Spleen (tissue), 11 donors: Measurements from ENCODE around the gene CGNL1. TPM values are rescaled to one million over a fixed set of nuclear protein-coding genes. Genes with fewer than 3 reads are reported as not detected.

ENCODE experiments used
- DNase-seq: peaks from one replicate; pipeline ENCODE4 v3.0.0-alpha.2; 2020
- H3K27ac ChIP-seq, 8 donors: fragments of 200-600 bp; sonication (generic) in 7 of 8; 1 replicate in 4 of 8; 2 replicates in 4 of 8; pipeline versions ENCODE4 v1.5.0 to v1.8.0; 2016 to 2021; ENCODE audit warnings: inconsistent platforms in 4 of 8, mild to moderate bottlenecking in 4 of 8, moderate library complexity in 1 of 8
- H3K27me3 ChIP-seq, 7 donors: fragments of 200-600 bp; sonication (generic) in 6 of 7; replicated peaks in 1 of 7; 1 replicate in 4 of 7; 2 replicates in 3 of 7; pipeline versions ENCODE4 v1.5.0 to v1.8.0; 2016 to 2021; ENCODE audit warnings: inconsistent platforms in 3 of 7, mild to moderate bottlenecking in 1 of 7
- H3K36me3 ChIP-seq, 6 donors: fragments of 200-600 bp; sonication (generic) in 5 of 6; 1 replicate in 4 of 6; 2 replicates in 2 of 6; pipeline versions ENCODE4 v1.5.0 to v1.8.0; 2016 to 2021; ENCODE audit warnings: inconsistent platforms in 2 of 6
- H3K4me1 ChIP-seq, 6 donors: fragments of 200-600 bp; sonication (generic) in 5 of 6; 1 replicate in 3 of 6; 2 replicates in 3 of 6; pipeline versions ENCODE4 v1.5.0 to v1.8.0; 2016 to 2021; ENCODE audit warnings: inconsistent platforms in 3 of 6
- H3K4me3 ChIP-seq, 8 donors: fragments of 200-600 bp; sonication (generic) in 7 of 8; 1 replicate in 4 of 8; 2 replicates in 4 of 8; pipeline versions ENCODE4 v1.5.0 to v1.8.0; 2016 to 2021; ENCODE audit warnings: inconsistent platforms in 4 of 8, mild to moderate bottlenecking in 4 of 8, moderate library complexity in 2 of 8
- H3K9me3 ChIP-seq, 8 donors: fragments of 200-600 bp; sonication (generic) in 7 of 8; 1 replicate in 4 of 8; 2 replicates in 4 of 8; pipeline versions ENCODE4 v1.5.0 to v1.8.0; 2016 to 2021; ENCODE audit warnings: inconsistent platforms in 4 of 8
- CTCF ChIP-seq, 11 experiments: fragments of 200-600 bp in 7 of 11; fragments of 450-650 bp in 4 of 11; sonication (generic) in 4 of 11; IDR thresholded peaks in 8 of 11; conservative IDR thresholded peaks in 3 of 11; 1 replicate in 7 of 11; 2 replicates in 4 of 11; pipeline versions ENCODE4 v1.4.0 to v1.8.0; 2016 to 2021; ENCODE audit warnings: antibody characterized with exemption in 11 of 11, inconsistent platforms in 4 of 11, mild to moderate bottlenecking in 1 of 11
- POLR2A ChIP-seq, 3 donors: fragments of 450-650 bp; IDR thresholded peaks; one replicate each; pipeline ENCODE4 v1.5.1; 2017; ENCODE audit warnings: antibody characterized with exemption in 3 of 3, mild to moderate bottlenecking in 1 of 3
- POLR2AphosphoS5 ChIP-seq, 3 donors: sonication (generic); formaldehyde crosslinking; IDR thresholded peaks; one replicate each; pipeline ENCODE4 v1.5.1; 2017; ENCODE audit warnings: antibody characterized with exemption in 3 of 3
- WGBS, 5 donors: extraction: QIAGEN DNeasy Blood & Tissue Kit in 3 of 5; methylation state at CpG; one replicate each; pipeline versions ENCODE4 v1.1.5 to v1.1.7; 2013 to 2018; 5-methylcytosine and 5-hydroxymethylcytosine counted together
- intact Hi-C: fragments of 100-400 bp; cut with DNase I; formaldehyde crosslinking; loops from one replicate; pipeline ENCODE4 v1.15.0; 2023; ENCODE audit warnings: low total_unique reads
- polyA plus RNA-seq, 3 donors: library from polyadenylated mRNA; stranded (reverse); fragments of 200-250 nt; gene quantifications; one replicate each; pipeline ENCODE4 v1.2.1, GENCODE V29; 2013
- total RNA-seq, 7 donors: library from RNA; depleted of rRNA in 3 of 7; stranded (reverse); fragments of >200 nt in 3 of 7; fragmentation: NEBNext Ultra II Directional in 4 of 7; extraction: Animal tissue kit (Norgen Biotek cat#: 25700) in 4 of 7; gene quantifications; one replicate each; pipeline versions ENCODE4 v1.1.0 to v1.2.1, GENCODE V29; 2016 to 2021
- donor health status: healthy with polysubstance abuse.
- donor health status: DM: no; HTN: no; CAD: no; lungs with moderate emphysema.
- donor health status: DM: no; HTN: no; CAD: no.
- donor health status: Bipolar disorder and iron deficiency.
- donor health status: healthy.
- donor health status: DM: no; HTN: no; CAD: no.
- donor health status: DM: yes; HTN: yes; CAD: no.

CGNL1 gene
- total and polyA plus RNA-seq, 10 donors, result 0.07 to 0.73 (median 0.36) TPM

GRCh38 chr15:57532731-57533447 is 156.6 kb downstream of the CGNL1 start:
- Histone ChIP-seq H3K9me3 (peaks cover 0 to 3% (median 0%) of the 10 kb centered on the region in 8 donors), H3K27me3 (peaks cover 0 to 34% (median 4%) of the 10 kb centered on the region in 7 donors), H3K36me3 (no peaks in the 10 kb centered on the region), H3K4me3 (no peak overlapping the region), H3K27ac (no peak overlapping the region), H3K4me1 (peaks cover 0 to 22% (median 13%) of the 10 kb centered on the region in 6 donors)
- TF ChIP-seq POLR2AphosphoS5 (IDR thresholded peaks at IDR 0.05) (no peak), CTCF (IDR thresholded peaks at IDR 0.05 in 8 of 11, conservative IDR thresholded peaks at IDR 0.05 in 3 of 11) (no peak), POLR2A (IDR thresholded peaks at IDR 0.05) (no peak)
- WGBS, 5 donors, result 56 to 75% (median 65%) methylated on average over 6 of the region's 6 CpGs
- no peak for DNase-seq
- intact Hi-C loops, result no loop called here

GRCh38 chr15:57533448-57533799 is 157.1 kb downstream of the CGNL1 start:
- peaks cover 0 to 31% (median 4%) of the 10 kb centered on the region in 7 donors for H3K27me3 ChIP-seq
- no peak overlapping the region for H3K27ac ChIP-seq
- TF ChIP-seq CTCF (IDR thresholded peaks at IDR 0.05 in 8 of 11, conservative IDR thresholded peaks at IDR 0.05 in 3 of 11) (no peak), POLR2A (IDR thresholded peaks at IDR 0.05) (no peak), POLR2AphosphoS5 (IDR thresholded peaks at IDR 0.05) (no peak)
- no peaks in the 10 kb centered on the region for H3K36me3 ChIP-seq
- H3K4me1 ChIP-seq, result peaks cover 0 to 22% (median 13%) of the 10 kb centered on the region in 6 donors
- no peak for DNase-seq
- WGBS, 5 donors, result 49 to 76% (median 69%) methylated on average over 5 of the region's 5 CpGs
- intact Hi-C loops, result no loop called here
- H3K9me3 ChIP-seq, result peaks cover 0 to 3% (median 0%) of the 10 kb centered on the region in 8 donors
- H3K4me3 ChIP-seq, result no peak overlapping the region

GRCh38 chr15:57534281-57534680 is 158.0 kb downstream of the CGNL1 start:
- DNase-seq, result no peak
- Histone ChIP-seq H3K9me3 (peaks cover 0 to 3% (median 0%) of the 10 kb centered on the region in 8 donors), H3K4me1 (peaks cover 0 to 22% (median 13%) of the 10 kb centered on the region in 6 donors), H3K27ac (peak overlapping the region in 1 of 8 donors; percentile 7), H3K36me3 (no peaks in the 10 kb centered on the region), H3K4me3 (no peak overlapping the region), H3K27me3 (peaks cover 0 to 29% (median 0%) of the 10 kb centered on the region in 7 donors)
- WGBS, 5 donors, result 41 to 47% (median 44%) methylated on average over 6 of the region's 6 CpGs
- intact Hi-C loops, result no loop called here
- TF ChIP-seq POLR2A (IDR thresholded peaks at IDR 0.05), result no peak
- TF ChIP-seq CTCF (IDR thresholded peaks at IDR 0.05 in 8 of 11, conservative IDR thresholded peaks at IDR 0.05 in 3 of 11), result no peak
- TF ChIP-seq POLR2AphosphoS5 (IDR thresholded peaks at IDR 0.05), result no peak

- H3K4me1 ChIP-seq, result peaks cover 0 to 22% (median 11%) of the 10 kb centered on the region in 6 donors
- intact Hi-C loops, result no loop called here
- no peak overlapping the region for H3K27ac ChIP-seq
- TF ChIP-seq CTCF (IDR thresholded peaks at IDR 0.05 in 8 of 11, conservative IDR thresholded peaks at IDR 0.05 in 3 of 11) (no peak), POLR2AphosphoS5 (IDR thresholded peaks at IDR 0.05) (no peak), POLR2A (IDR thresholded peaks at IDR 0.05) (no peak)
- no peak for DNase-seq
- no peak overlapping the region for H3K4me3 ChIP-seq
- H3K36me3 ChIP-seq, result no peaks in the 10 kb centered on the region
- H3K9me3 ChIP-seq, result peaks cover 0 to 3% (median 0%) of the 10 kb centered on the region in 8 donors
- WGBS, 5 donors, result 80 to 85% (median 85%) methylated on average over 7 of the region's 7 CpGs
- H3K27me3 ChIP-seq, result peaks cover 0 to 40% (median 0%) of the 10 kb centered on the region in 7 donors
Measured at GRCh38 chr15:57537072-57537471, 160.8 kb downstream of the CGNL1 start.
